ENCODE results near the gene PDZRN4. TPM values are rescaled to one million over a fixed set of nuclear protein-coding genes. Genes with fewer than 3 reads are reported as not detected.
"Not testable (repeated sequence)": the region's sequence is repeated elsewhere in the genome, so short reads cannot be mapped to it uniquely, and the experiment has no call there.

PDZRN4 gene
- total RNA-seq, 1 experiment from 2014 or later, result not detected

- BruUV-seq (replicated peaks), result no TSS peak
These were observed 123.8 kb downstream of the PDZRN4 start for GRCh38 chr12:41311883-41312282.

GRCh38 chr12:41312451-41312850 is 124.3 kb downstream of the PDZRN4 start:
- H3K4me3 ChIP-seq (ENCODE audit: low read depth, low read length, poor library complexity, severe bottlenecking); intact Hi-C loops (cut with micrococcal nuclease; ENCODE audit: unreplicated experiment); DNase-seq (ENCODE audit: low spot score); BruUV-seq (replicated peaks); H3K27me3 ChIP-seq (replicated peaks; ENCODE audit: insufficient read depth, low read depth, low read length, poor library complexity); POLR2A ChIA-PET (ENCODE audit: low non-redundant PET); H3K9me3 ChIP-seq (ENCODE audit: low read depth, low read length, poor library complexity, severe bottlenecking); CTCF ChIA-PET; H3K27ac ChIP-seq (ENCODE audit: low read depth, low read length, poor library complexity, severe bottlenecking); H3K36me3 ChIP-seq (ENCODE audit: insufficient read depth, low read length, poor library complexity, severe bottlenecking); H3K4me1 ChIP-seq (ENCODE audit: insufficient read depth, low read length, poor library complexity, severe bottlenecking): not testable (repeated sequence)

More at GRCh38 chr12:41311883-41312282, 123.8 kb downstream of the PDZRN4 start:
- H3K27me3 ChIP-seq (replicated peaks; ENCODE audit: insufficient read depth, low read depth, low read length, poor library complexity), result no peaks in the 10 kb centered on the region
- TF ChIP-seq CTCF (conservative IDR thresholded peaks at IDR 0.05; ENCODE audit: low read depth, low read length), result no peak
- TF ChIP-seq EZH2 (IDR thresholded peaks at IDR 0.05; ENCODE audit: borderline replicate concordance, low read depth, low read length, poor library complexity, severe bottlenecking), result no peak
- POLR2A ChIA-PET (ENCODE audit: low non-redundant PET), result no interaction called here
- CTCF ChIA-PET, result no interaction called here
- no peak overlapping the region for H3K4me3 ChIP-seq (ENCODE audit: low read depth, low read length, poor library complexity, severe bottlenecking)
- DNase-seq (ENCODE audit: low spot score), result no peak
- H3K4me1 ChIP-seq (ENCODE audit: insufficient read depth, low read length, poor library complexity, severe bottlenecking), result no peaks in the 10 kb centered on the region
- intact Hi-C loops (cut with micrococcal nuclease; ENCODE audit: unreplicated experiment), result no loop called here
- H3K36me3 ChIP-seq (ENCODE audit: insufficient read depth, low read length, poor library complexity, severe bottlenecking), result no peaks in the 10 kb centered on the region
- H3K9me3 ChIP-seq (ENCODE audit: low read depth, low read length, poor library complexity, severe bottlenecking), result no peaks in the 10 kb centered on the region
- no peak overlapping the region for H3K27ac ChIP-seq (ENCODE audit: low read depth, low read length, poor library complexity, severe bottlenecking)

- H3K4me1 ChIP-seq (ENCODE audit: insufficient read depth, low read length, poor library complexity, severe bottlenecking), result no peaks in the 10 kb centered on the region
- no peak for DNase-seq (ENCODE audit: low spot score)
- BruUV-seq (replicated peaks), result no TSS peak
- no peaks in the 10 kb centered on the region for H3K27me3 ChIP-seq (replicated peaks; ENCODE audit: insufficient read depth, low read depth, low read length, poor library complexity)
- ChIA-PET POLR2A (ENCODE audit: low non-redundant PET) (no interaction called here), CTCF (no interaction called here)
- H3K4me3 ChIP-seq (ENCODE audit: low read depth, low read length, poor library complexity, severe bottlenecking), result no peak overlapping the region
- no peaks in the 10 kb centered on the region for H3K9me3 ChIP-seq (ENCODE audit: low read depth, low read length, poor library complexity, severe bottlenecking)
- intact Hi-C loops (cut with micrococcal nuclease; ENCODE audit: unreplicated experiment), result no loop called here
- no peaks in the 10 kb centered on the region for H3K36me3 ChIP-seq (ENCODE audit: insufficient read depth, low read length, poor library complexity, severe bottlenecking)
- H3K27ac ChIP-seq (ENCODE audit: low read depth, low read length, poor library complexity, severe bottlenecking), result no peak overlapping the region
- no peak for TF ChIP-seq EZH2 (IDR thresholded peaks at IDR 0.05; ENCODE audit: borderline replicate concordance, low read depth, low read length, poor library complexity, severe bottlenecking)
- no peak for TF ChIP-seq CTCF (conservative IDR thresholded peaks at IDR 0.05; ENCODE audit: low read depth, low read length)
These were observed 137.2 kb downstream of the PDZRN4 start for GRCh38 chr12:41325336-41325735.

GRCh38 chr12:41327096-41327895 is 139.2 kb downstream of the PDZRN4 start:
- no peaks in the 10 kb centered on the region for H3K4me1 ChIP-seq (ENCODE audit: insufficient read depth, low read length, poor library complexity, severe bottlenecking)
- no peak overlapping the region for H3K27ac ChIP-seq (ENCODE audit: low read depth, low read length, poor library complexity, severe bottlenecking)
- no peaks in the 10 kb centered on the region for H3K9me3 ChIP-seq (ENCODE audit: low read depth, low read length, poor library complexity, severe bottlenecking)
- no peak for DNase-seq (ENCODE audit: low spot score)
- no peaks in the 10 kb centered on the region for H3K27me3 ChIP-seq (replicated peaks; ENCODE audit: insufficient read depth, low read depth, low read length, poor library complexity)
- ChIA-PET POLR2A (ENCODE audit: low non-redundant PET) (no interaction called here), CTCF (no interaction called here)
- H3K36me3 ChIP-seq (ENCODE audit: insufficient read depth, low read length, poor library complexity, severe bottlenecking), result no peaks in the 10 kb centered on the region
- intact Hi-C loops (cut with micrococcal nuclease; ENCODE audit: unreplicated experiment), result no loop called here
- H3K4me3 ChIP-seq (ENCODE audit: low read depth, low read length, poor library complexity, severe bottlenecking), result no peak overlapping the region
- TF ChIP-seq CTCF (conservative IDR thresholded peaks at IDR 0.05; ENCODE audit: low read depth, low read length), result no peak
- TF ChIP-seq EZH2 (IDR thresholded peaks at IDR 0.05; ENCODE audit: borderline replicate concordance, low read depth, low read length, poor library complexity, severe bottlenecking), result no peak
- BruUV-seq (replicated peaks), result no TSS peak
